Stimulated activated CD4-positive, alpha-beta T cell treated with anti-CD3 and anti-CD28 coated beads, Interleukin-2, amount 100 ng/mL, for 48 hours (primary cell): Measurements from ENCODE around the gene TFPT.

Experiments
- DNase-seq, 2 donors: peaks; one replicate each; pipeline ENCODE4 v3.0.0-alpha.2; 2020

Gene TFPT

GRCh38 chr19:54069470-54069869, 46.0 kb downstream of the TFPT start:
- no peak for DNase-seq

GRCh38 chr19:54063350-54064116, 51.9 kb downstream of the TFPT start, which contains the start of gene VSTM1:
VSTM1 (minus strand) TSS chr19:54063897; CDS start chr19:54063777, 120 bp downstream.
- DNase-seq, result no peak

- DNase-seq, result no peak
These were observed 52.8 kb downstream of the TFPT start for GRCh38 chr19:54062643-54063042.
